Right renal pelvis (tissue), 4 donors: ENCODE measurements around the gene BRF1. TPM values are rescaled to one million over a fixed set of nuclear protein-coding genes. Genes with fewer than 3 reads are reported as not detected.
A peak's percentile ranks its signal among the peaks of the same experiment; 100 is the strongest.

Source experiments
- DNase-seq, 4 donors: peaks; one replicate each; pipeline ENCODE4 v3.0.0-alpha.2; 2013; ENCODE audit warnings: low read depth in 4 of 4, low spot score in 3 of 4, missing footprints in 1 of 4
- polyA plus RNA-seq, 4 donors: library from polyadenylated mRNA; unstranded; fragments of 120-200 nt; gene quantifications; one replicate each; pipeline ENCODE4 v1.2.1, GENCODE V29; 2013; ENCODE audit not compliant: insufficient read length in 4 of 4

BRF1 gene
- polyA plus RNA-seq, 4 donors, result 27.1 to 34.1 (median 28.7) TPM

DNA sequence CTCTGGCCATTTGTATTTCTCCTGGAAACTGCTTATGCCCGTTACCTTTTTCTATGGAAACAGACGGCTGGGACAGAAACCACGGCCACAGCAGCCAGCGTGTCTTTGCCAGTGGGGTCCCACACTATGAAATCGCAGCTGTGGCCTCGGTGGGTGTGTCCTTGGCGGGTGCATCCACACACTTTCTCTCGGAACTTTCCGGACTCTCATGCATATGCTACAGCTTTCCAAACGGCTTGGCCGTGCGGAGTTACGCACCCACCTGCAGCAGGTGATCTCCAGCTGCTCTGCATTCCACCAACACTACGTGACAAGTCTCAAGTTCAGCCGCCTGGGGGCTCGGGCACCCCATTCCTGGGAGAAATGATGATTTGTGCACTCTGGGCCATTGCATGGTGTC is 53.8 kb downstream of the BRF1 start:
- DNase-seq, result no peak

GRCh38 chr14:105244334-105244733 is 56.5 kb downstream of the BRF1 start:
- DNase-seq, result no peak

DNA sequence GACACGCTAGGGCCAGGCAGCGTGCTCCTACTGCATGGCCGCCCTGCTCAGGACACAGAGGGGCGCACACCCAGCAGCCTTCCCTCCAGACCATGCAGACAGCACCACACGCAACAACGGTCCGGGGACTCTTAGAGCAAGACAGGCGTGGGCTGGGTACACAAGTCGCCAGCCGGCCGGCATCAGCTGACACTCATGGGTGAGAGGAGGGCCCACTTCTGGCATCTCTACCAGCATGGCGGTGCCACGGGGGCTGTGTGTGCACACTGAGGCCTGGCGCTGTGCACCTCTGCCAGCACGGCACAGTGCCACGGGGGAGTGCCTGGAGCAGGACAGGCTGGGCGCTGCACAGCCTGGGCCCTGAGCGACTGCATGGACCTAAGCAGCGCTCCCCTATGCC is 59.2 kb downstream of the BRF1 start:
- no peak for DNase-seq

DNA sequence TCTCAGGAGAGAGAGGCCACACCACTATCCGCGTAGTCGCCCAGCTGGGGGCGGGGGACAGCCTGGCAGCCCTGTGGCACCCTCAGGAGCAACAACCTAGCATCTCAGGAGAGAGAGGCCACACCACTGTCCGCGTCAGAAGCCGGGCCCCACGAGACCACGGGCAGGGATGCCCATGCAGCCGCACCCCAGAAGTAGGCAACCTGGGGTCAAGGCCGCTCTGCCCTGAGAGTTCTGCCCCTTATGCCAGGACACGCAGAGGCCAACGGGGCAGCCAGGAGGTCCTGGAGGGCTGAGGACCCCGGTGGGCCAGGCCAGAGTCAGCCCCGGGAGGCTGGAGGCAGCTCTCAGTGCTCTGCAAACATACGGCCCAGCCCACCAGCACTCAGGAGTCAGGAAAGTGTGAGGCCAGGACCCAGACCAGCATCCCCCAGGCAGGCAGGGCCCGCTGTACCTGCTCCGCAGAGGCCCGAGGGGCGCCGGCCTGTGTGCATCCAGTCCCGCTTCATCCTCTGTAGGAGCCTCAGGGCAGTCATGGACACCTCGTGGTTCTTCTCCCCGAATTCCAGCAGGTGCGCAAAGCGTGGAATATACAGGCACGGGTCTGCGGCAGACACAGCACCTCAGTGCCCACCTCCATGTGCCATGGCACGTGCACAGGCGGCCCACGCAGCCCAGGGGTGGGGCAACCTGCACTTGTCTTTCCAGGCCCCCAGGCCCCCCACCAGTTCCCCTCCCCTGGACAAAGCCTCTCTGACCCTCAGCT is 59.8 kb downstream of the BRF1 start:
- no peak for DNase-seq

GRCh38 chr14:105229099-105229655 is 71.6 kb downstream of the BRF1 start:
- no peak for DNase-seq

- no peak for DNase-seq
Measured at GRCh38 chr14:105228562-105228961, 72.2 kb downstream of the BRF1 start.

DNA sequence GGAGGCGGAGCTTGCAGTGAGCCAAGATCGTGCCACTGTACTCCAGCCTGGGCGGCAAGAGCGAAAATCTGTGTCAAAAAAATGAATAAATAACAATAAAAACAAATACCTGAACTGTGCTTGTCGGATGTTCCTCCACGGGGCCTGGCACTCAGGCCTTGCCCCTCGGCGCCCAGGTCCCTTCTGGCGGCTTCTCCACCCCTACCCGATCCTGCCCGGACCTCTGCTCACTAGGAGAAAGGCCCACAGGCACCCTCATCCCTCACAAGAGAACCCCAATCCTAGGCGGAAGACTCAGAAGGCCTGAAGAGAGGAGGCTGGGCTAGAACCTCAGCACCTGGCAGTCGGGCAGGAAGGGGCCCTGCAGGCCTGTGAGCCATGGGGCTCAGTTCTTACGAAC is 73.5 kb downstream of the BRF1 start:
- no peak for DNase-seq

GRCh38 chr14:105226198-105226597 is 74.6 kb downstream of the BRF1 start:
- no peak for DNase-seq

DNA sequence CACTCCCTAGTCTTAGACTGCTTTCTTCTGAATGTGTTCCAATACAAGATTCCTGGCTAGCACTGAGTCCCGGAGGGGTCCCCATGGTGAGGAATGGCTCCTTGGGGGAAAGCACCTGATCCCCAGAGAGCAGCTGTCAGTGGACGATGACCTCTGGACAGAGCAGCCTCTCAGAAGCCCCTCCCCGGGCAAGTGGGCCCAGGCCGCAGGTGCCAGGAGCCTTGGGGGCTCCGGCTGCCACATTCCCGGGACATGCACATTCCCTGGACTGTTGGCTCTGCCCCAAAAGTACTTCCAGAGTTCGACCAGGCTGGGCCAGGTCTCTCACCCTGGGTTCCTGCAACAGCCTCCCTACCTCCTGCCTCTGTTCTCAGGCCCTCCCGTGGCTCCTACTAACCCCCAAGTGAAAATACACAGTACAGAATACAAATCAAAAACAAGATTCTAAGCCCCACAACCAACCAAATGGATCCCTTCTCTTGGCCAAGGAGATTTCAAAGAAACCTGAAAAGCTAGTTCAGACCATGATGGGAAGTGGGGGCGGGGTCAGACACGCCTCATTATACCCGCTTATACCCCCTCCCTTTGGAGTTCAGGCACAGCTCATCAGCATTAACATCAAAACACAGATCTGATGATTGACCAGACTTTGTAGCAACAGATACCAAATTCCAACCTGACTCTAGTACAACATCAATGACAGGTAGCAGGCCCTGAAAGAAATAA is 75.8 kb downstream of the BRF1 start:
- DNase-seq, result no peak

- no peak for DNase-seq
Measured at GRCh38 chr14:105223770-105224544, 76.8 kb downstream of the BRF1 start.

DNA sequence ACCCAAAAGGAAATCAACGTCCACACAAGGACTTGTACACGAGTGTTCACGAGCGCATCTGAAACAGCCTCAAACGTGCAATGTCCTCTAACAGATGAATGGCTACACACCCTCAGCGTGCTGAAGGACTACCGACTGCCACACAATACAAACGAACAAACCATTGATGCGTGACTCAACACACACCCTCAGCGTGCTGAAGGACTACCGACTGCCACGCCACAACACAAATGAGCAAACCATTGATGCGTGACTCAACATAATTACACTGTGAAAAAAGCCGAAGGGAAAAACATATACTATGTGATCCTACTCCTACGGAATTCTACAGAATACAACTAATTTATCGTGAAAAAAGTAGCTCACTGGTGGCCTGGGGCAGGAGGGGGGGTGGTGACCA is 77.5 kb downstream of the BRF1 start:
- DNase-seq, result peak in 1 of 4 donors; percentile 38

GRCh38 chr14:105221598-105222178 is 79.1 kb downstream of the BRF1 start:
- DNase-seq, result no peak

- DNase-seq, result no peak
Measured at GRCh38 chr14:105220699-105221597, 79.9 kb downstream of the BRF1 start.

GRCh38 chr14:105219753-105220152 is 81.0 kb downstream of the BRF1 start:
- no peak for DNase-seq

DNA sequence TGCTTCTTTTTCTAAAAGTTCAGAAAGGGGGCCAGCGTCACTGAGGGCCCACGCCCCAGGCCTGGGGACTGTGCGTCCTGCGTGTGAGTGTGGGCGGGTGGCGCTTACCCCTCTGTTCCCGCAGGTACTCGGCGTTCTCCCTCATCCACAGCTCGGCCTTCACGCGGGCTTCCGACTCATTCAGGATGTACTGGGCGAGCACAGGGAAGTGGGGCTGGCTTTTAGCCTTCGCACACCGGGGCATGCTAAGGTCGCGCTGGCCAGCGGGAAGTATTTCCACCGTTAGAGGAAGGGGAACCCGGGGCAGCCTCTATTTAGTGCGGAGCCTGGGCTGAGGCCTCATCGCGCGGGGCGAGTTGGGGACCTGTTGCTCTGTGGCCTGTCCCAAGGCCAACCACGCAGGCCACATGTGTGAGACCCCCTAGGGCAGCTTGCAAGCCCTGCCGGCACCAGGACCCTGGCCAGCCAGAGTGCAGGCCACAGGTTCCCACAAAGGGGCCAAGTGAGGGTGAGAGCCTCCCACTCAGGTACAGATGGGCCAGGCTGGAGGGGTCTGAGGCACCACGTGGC is 81.7 kb downstream of the BRF1 start:
- DNase-seq, result no peak

- DNase-seq, result no peak
Measured at GRCh38 chr14:105218611-105219010, 82.2 kb downstream of the BRF1 start.

GRCh38 chr14:105217774-105218173 is 83.0 kb downstream of the BRF1 start:
- no peak for DNase-seq

GRCh38 chr14:105216490-105217247 is 84.1 kb downstream of the BRF1 start:
- no peak for DNase-seq

DNA sequence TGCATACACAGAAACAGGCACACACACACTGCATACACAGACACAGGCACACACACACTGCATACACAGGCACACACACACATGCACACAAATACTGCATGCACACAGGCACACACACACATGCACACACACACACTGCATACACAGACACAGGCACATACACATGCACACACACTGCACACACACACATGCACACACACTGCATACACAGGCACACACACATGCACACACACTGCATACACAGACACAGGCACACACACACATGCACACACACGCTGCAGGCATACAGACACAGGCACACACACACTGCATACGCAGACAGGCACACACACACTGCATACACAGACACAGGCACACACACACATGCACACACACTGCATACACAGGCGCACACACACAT is 85.2 kb downstream of the BRF1 start:
- no peak for DNase-seq
